ENCODE measurements around the gene NDUFB7.
A peak's percentile ranks its signal among the peaks of the same experiment; 100 is the strongest.
"Not testable (repeated sequence)": the region's sequence is repeated elsewhere in the genome, so short reads cannot be mapped to it uniquely, and the experiment has no call there.

The NDUFB7 gene

GRCh38 chr19:14553042-14553938, 18.6 kb downstream of the NDUFB7 start:
- no peak for DNase-seq

GRCh38 chr19:14552006-14552360, 19.9 kb downstream of the NDUFB7 start:
- DNase-seq = not testable (repeated sequence)

GRCh38 chr19:14551134-14552005, 20.5 kb downstream of the NDUFB7 start:
- DNase-seq = peak; percentile 34

GRCh38 chr19:14550201-14550754, 21.6 kb downstream of the NDUFB7 start:
- DNase-seq = peak; percentile 61

GRCh38 chr19:14545716-14546082, 26.2 kb downstream of the NDUFB7 start:
- no peak for DNase-seq

- DNase-seq = peak; percentile 99
These were observed 26.7 kb downstream of the NDUFB7 start for GRCh38 chr19:14544977-14545715.

GRCh38 chr19:14544047-14544446, 27.8 kb downstream of the NDUFB7 start:
- DNase-seq = no peak

GRCh38 chr19:14542711-14543328, 29.0 kb downstream of the NDUFB7 start:
- DNase-seq = no peak

GRCh38 chr19:14541979-14542378, 29.9 kb downstream of the NDUFB7 start:
- not testable (repeated sequence) for DNase-seq

GRCh38 chr19:14540741-14541525, 30.9 kb downstream of the NDUFB7 start:
- DNase-seq = no peak

- peak; percentile 59 for DNase-seq
These were observed 34.8 kb downstream of the NDUFB7 start for GRCh38 chr19:14536926-14537692.

- no peak for DNase-seq
These were observed 38.4 kb downstream of the NDUFB7 start for GRCh38 chr19:14533450-14533849.

- no peak for DNase-seq
These were observed 41.4 kb downstream of the NDUFB7 start for GRCh38 chr19:14530506-14530905.

GRCh38 chr19:14530005-14530348, 41.9 kb downstream of the NDUFB7 start:
- DNase-seq = no peak

GRCh38 chr19:14529254-14530004, 42.4 kb downstream of the NDUFB7 start, which contains the start of gene TECR:
Gene TECR (plus strand): TSS chr19:14529594. CDS start chr19:14529697, 103 bp downstream.
- DNase-seq = peak; percentile 100

- DNase-seq = peak; percentile 18
These were observed 43.2 kb downstream of the NDUFB7 start for GRCh38 chr19:14528419-14529253.

- DNase-seq = no peak
These were observed 45.4 kb downstream of the NDUFB7 start for GRCh38 chr19:14526423-14526822.

- no peak for DNase-seq
These were observed 46.1 kb downstream of the NDUFB7 start for GRCh38 chr19:14525729-14526128.

- no peak for DNase-seq
These were observed 51.3 kb downstream of the NDUFB7 start for GRCh38 chr19:14520543-14520942.

Data from NCI-H69 (cell line).